Activated CD4-positive, alpha-beta T cell treated with anti-CD3 and anti-CD28 coated beads, Interleukin-2, amount 50 U/mL, for 48 hours (primary cell): Measurements from ENCODE around the gene SIGLEC10.
"Not testable (repeated sequence)": the region's sequence is repeated elsewhere in the genome, so short reads cannot be mapped to it uniquely, and the experiment has no call there.

Experiments
- DNase-seq, 2 experiments: peaks; one replicate each; pipeline ENCODE4 v3.0.0-alpha.2; 2020

Gene SIGLEC10, protein sequence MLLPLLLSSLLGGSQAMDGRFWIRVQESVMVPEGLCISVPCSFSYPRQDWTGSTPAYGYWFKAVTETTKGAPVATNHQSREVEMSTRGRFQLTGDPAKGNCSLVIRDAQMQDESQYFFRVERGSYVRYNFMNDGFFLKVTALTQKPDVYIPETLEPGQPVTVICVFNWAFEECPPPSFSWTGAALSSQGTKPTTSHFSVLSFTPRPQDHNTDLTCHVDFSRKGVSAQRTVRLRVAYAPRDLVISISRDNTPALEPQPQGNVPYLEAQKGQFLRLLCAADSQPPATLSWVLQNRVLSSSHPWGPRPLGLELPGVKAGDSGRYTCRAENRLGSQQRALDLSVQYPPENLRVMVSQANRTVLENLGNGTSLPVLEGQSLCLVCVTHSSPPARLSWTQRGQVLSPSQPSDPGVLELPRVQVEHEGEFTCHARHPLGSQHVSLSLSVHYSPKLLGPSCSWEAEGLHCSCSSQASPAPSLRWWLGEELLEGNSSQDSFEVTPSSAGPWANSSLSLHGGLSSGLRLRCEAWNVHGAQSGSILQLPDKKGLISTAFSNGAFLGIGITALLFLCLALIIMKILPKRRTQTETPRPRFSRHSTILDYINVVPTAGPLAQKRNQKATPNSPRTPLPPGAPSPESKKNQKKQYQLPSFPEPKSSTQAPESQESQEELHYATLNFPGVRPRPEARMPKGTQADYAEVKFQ

DNA sequence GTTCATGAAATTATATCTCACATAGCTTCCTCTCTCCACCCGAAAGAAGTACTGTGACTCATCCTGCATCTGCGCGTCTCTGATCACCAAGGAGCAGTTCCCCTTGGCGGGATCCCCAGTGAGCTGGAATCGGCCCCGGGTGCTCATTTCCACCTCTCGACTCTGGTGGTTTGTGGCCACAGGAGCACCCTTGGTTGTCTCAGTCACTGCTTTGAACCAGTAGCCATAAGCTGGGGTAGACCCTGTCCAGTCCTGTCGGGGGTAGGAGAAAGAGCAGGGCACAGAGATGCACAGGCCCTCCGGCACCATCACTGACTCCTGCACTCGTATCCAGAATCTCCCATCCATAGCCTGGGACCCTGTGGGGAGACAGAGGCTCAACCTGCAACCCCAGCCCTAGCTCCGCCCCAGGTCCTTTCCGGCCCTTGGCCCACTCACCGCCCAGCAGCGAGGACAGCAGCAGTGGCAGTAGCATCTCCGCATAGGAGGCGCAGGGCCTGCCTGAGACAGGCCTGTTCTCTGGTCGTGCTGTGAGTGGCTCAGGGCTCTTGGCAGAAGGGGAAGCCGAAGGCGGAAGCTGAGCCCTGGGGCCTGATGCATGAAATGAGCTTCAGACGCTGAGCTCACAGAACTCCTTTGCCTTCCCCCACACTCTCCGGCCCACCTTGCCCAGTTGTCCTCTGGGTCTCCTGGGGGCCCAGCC is at the start of gene SIGLEC10:
SIGLEC10 (minus strand) TSS at position 536 of the 703 bp plus-strand sequence; CDS start at position 475, 61 bp downstream.
- peak; percentile 56 to 73 for DNase-seq

DNA sequence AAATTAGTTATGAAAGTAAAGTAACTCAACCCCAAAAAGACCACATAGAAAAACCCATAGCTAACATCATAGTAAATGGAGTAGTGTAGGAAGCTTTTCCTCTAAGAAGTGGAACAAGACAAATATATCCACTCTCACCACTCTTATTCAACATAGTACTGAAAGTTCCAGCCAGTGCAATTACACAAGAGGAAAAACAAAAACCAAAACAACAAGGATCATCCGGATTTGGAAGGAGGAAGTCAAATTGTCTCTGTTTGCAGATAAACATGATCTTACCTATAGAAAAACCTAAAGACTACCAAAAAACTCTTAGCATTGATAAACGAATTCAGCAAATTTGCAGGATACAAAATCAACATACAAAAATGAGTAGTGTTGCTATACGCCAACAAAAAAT is 49.3 kb upstream of the SIGLEC10 start:
- DNase-seq: no peak

DNA sequence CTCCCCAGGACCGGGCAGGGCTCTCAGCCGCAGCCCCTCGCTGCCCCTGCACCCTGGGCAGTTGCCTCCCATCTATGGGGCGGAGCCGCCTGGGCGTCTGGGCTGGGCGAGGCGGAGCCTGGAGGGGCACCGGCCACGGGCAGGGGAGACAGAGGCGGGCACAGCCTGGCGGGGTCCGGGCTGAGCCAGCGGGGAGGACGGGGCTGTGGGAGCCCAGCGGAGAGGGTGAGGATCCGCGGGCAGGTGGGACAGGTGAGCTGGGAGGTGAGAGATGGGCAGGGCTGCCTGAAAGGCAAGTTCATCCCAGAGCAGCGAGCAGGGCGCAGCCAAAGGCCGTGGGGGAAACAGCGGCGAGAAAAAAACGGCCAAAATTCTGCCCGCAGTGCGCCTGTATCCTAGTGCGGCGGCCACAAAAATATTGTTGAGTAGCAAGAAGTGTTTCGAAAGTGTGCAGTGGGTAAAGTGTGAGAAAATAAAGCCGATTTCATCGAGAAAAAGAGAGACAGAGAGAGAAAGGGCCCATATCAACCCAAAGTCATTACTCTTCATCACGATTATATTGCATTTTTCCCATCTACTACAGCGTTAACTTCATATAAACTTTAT is 46.6 kb upstream of the SIGLEC10 start:
- not testable (repeated sequence) for DNase-seq

DNA sequence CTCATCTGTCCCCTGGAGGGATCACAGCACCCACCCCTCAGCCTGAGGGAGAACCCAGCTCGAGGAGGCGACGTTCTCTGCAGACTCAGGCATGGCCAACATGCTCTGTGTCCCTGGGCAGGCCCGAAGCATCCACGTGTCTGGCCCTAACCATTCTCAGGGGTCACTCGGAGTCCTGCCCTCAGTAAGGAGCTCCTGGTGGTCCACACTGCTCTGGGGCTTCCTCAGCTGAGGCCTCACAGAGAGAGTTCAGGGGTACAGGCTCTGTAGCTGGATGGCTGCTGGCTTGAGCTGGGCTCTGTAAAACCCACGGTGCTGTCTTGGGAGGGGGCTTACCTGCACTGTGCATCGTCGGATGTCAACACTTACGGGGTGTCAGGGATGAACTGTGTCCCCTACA is 45.2 kb upstream of the SIGLEC10 start:
- no peak for DNase-seq

DNA sequence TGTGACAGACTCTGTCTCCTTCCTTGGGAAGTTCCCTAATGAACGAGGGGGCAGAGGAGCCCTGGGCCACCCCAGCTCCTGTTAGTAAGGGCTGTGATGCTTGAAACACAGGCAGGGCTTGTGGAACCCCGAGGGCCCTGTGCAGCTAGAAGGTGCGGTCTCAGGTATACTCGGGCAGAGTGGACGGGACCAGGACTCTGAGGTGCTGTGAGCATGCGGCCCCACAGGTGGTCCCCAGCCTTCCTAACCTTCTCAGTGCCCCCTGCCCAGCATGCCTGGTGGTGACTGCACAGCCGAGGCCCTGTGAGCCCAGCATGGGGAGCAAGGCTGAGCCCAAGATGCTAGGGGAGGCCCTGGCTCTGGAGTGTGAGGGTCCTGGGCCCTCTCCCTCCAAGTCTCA is 44.8 kb upstream of the SIGLEC10 start:
- no peak for DNase-seq

DNA sequence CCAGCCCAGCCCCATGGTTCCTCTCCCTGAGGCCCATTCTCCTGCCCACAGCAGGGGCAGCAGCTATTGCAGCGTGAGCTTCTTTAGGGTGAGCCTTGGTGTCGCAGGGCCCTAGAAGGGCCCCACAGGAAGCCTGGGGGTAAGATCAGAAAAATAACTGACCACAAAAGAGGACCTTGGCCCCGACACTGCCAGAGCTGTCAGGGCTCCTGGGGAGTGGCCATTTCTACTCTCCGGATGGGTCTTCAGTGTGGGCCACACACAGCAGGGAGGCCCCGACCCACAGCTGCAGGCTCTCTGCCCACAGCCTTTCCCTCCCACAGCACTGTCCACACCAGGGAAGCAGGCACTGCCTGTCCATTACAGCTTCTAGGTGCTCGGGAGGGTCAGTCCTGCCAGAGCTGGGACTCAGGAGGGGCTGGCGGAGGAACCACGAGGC is 44.3 kb upstream of the SIGLEC10 start:
- no peak for DNase-seq

DNA sequence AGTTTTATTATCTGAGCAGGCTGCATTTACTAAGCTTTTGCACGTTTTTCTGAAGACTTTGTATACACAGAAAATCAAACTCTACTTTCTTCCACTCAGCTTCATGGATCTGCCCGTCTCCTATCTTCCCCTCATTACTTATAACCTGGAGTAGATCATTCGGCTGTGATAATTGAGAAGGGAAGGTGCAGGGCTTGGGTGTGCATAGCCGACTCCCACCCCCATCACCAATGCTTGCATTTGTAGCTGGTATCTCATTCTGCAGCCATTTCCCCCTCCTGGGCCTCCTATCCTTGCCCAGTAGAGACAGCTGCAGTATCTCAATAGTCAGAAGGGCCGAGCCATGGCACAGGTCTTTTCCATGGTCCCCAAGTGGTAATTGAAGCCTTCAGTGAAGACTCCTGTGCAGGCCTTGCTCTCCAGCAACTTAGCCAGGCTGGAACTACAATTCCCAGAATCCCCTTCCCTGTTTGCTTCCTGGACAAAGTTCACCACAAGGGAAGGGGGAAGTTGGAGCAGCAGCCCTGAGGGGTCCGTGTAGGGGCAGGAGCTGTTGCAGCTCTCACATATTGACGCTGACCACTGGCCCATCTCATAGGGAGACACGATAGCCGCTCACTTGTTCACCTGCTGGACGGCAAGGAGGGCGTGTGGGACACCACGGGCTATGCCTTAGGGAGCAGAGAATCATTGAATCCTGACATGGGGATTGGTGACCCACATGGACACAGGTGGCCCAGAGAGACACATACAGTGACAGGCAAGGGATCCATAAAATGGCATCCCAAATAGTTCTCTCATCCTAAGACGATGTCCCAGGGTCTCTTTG is 42.9 kb upstream of the SIGLEC10 start:
- DNase-seq: no peak

DNA sequence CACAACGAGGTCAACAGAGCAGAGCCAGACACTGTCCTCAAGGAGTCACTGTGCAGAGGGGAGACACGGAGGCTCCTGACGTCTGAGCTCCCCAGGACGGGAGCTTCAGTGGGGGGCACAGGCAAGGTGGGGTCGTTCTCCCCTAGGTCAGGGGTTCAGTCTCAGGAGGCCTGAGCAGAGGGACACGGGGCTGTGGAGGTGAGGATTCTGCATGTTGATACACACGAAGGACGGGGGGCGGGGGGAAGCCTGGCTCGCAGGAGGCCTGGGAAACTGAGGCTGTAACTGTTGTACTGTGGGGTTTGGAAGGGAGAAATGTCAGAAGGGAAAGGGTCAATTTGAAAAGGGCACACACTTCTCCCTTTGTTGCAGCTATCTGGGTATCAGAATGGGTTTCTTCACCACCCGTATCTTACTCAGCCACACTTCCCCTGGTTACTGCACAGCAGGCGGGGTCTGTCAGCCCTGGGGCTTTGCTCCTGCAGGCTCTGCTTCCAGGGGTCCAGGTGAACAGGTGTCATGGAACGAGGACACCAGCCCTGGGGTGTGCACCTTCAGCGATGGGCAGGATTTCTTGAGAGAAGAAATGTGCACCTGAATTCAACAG is 41.6 kb upstream of the SIGLEC10 start:
- DNase-seq: no peak

DNA sequence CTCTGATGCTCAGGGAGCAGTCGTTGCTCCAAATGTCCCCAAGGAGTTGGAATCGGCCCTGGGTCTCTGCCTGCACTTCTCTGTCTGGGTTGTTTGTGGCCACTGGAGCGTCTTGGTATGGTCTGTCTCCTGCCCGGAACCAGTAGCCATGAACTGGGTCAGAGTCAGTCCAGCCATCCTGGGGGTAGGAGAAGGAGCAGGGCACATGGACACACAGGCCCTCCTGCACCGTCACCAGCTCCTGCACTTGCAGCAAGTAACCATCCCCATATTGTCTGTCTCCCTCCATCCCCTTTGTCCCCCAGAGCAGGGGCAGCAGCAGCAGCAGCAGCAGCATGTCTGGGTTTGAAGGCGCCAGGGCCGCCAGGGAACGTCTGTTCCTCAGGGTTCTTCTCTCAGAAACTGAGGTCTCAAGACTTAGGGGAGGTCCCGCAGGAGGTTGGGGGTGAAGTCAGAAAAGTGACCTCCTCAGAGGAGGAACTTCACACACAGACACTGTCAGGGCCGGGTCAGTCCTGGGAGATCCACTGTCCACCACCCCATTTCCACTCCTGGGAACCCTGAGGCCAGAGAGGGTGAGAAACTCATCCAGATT is 40.7 kb upstream of the SIGLEC10 start, which contains the start of gene SIGLEC8:
SIGLEC8 (minus strand) TSS at position 404 of the 595 bp plus-strand sequence; CDS start at position 337, 67 bp downstream.
- DNase-seq: no peak

DNA sequence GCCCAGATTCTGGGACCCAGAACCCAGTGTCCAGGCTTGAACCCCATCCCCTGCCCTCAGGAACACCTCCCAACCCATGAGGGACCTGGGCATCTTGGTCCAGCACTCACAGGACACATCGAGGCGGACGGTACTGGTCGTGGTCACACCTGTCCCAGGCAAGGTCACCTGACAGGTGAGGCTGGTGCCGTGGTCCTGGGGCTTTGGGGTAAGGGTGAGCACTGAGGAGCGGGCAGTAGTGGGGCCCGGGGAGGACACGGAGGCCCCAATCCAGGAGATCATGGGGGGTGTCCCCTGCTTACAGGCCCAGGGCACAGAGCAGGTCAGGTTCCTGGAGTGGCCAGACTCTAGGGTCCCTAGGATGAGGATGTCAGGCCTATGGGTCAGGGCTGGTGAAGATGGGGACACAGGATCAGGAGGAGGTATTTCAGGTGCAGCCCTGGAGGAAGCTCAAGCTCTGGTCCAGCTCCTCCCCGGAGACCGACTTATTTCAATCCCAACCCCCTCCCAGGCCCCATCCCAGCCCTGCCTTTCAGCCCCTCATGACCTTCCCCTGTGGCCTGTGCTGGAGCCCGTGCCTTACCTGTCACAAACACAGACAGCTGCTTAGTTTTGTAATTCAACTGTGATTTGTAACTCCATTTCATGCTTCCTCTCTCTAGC is 40.0 kb upstream of the SIGLEC10 start:
- DNase-seq: no peak

DNA sequence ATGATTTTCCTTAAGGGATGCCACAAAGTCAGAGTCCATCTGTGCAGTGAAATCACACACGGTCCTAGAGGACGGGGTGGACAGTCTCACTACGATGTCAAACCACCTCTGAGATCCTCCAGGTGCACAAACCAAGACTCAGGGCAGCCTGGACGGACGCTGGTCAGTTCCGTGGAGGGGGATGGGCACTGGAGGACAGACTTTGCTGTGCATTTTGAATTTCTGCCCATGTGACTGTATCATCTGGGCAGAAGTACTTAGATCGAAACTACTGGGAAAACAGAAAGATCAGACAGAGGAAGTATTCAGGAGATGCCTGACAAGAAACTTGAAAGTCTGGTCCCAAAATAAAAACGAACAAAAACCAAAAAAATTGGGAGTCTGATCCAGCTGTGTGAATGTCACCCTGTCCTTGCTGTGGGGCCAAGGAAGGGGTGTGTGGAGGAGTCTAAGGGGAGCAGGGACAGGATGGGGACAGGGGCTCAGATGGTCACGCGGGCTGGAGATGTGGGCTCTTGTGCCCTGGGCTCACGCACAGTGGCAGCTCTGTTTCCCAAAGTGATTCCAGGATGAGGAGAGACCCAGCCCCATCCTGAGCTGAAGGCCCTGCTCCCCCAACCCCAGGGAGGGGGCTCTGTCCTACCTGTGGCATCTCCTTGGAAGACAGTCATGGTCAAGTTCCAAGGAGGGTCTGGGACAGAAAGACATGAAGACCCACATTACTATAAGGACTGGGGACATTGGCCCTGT is 39.3 kb upstream of the SIGLEC10 start:
- no peak for DNase-seq

DNA sequence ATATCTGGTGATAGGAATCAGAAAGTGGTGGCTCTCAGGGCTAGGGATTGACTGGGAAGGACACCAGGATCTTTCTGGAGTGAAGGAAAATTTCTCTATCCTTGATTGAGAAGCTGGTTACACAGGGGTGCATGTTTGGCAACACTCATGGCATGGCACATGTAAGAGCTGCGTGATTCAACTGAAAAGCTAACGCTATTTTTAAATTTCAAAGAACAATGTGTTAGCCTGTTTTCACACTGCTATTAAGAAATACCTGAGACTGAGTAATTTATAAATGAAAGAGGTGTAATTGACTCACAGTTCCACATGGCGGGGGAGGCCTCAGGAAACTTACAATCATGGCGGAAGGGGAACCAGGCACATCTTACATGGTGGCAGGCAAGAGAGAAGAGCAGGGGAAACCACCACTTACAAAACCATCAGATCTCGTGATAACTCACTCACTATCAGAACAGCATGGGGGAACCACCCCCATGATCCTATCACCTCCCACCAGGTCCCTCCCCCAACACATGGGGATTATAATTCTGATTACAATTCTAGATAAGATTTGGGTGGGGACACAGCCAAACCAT is 33.4 kb upstream of the SIGLEC10 start:
- peak; percentile 37 to 53 for DNase-seq

DNA sequence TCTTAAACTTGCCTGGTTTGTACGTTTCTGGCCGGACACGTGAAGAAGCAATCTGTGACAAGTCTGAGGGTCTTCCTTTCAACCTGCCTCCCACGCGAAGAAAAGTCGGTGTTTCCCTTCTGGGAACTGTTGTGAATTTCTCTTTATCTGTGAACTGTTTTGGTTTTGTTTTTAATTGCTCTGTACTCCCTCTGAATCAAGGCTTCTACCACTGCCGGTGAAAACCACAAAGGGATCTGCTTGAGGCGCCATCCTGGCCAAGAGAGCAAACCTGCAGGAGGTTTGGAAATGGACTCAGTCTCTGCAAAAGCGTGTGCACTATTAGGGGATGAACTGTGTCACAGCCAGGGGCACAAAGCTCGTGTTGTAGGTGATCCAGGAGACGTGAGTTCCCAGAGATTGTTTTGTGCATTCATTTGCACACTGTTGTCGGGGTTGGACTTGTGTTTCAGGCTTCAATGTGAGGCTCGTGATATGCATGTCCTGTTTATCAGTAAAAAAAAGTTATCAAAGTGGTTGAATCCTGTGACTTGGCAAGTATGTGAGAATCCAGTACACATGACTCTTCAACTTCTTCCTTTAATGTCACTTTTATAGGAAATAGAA is 31.1 kb upstream of the SIGLEC10 start:
- peak; percentile 61 to 74 for DNase-seq

DNA sequence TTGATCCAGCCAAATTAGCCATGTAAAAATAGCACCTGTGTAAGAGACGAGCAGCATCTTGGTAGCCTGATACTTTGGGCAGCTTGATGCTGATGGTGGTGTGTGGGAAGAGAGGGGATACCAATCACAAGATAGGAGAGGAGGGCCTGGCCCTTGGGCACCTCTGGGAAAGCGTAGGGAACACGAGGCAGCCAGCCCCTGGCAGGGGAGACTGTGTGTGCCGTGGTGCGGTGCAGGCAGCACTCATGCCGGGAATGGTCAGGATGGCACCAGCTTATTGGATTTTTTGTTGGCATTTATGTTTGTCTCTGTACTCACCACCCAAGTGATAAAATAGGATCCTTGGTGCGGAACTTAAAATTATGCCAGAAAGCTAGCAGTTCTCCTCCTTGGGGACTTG is 30.6 kb upstream of the SIGLEC10 start:
- no peak for DNase-seq

DNA sequence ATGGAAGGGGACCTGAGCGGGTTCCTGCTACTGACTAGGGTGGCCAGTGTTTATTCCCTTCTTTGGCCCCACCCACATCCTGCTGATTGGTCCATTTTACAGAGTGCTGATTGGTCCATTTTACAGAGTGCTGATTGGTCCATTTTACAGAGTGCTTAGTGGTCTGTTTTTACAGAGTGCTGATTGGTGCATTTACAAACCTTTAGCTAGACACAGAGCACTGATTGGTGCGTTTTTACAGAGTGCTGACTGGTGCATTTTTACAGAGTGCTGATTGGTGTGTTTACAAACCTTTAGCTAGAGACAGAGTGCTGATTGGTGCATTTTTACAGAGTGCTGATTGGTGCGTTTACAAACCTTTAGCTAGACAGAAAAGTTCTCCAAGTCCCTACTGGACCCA is 30.1 kb upstream of the SIGLEC10 start:
- not testable (repeated sequence) for DNase-seq

DNA sequence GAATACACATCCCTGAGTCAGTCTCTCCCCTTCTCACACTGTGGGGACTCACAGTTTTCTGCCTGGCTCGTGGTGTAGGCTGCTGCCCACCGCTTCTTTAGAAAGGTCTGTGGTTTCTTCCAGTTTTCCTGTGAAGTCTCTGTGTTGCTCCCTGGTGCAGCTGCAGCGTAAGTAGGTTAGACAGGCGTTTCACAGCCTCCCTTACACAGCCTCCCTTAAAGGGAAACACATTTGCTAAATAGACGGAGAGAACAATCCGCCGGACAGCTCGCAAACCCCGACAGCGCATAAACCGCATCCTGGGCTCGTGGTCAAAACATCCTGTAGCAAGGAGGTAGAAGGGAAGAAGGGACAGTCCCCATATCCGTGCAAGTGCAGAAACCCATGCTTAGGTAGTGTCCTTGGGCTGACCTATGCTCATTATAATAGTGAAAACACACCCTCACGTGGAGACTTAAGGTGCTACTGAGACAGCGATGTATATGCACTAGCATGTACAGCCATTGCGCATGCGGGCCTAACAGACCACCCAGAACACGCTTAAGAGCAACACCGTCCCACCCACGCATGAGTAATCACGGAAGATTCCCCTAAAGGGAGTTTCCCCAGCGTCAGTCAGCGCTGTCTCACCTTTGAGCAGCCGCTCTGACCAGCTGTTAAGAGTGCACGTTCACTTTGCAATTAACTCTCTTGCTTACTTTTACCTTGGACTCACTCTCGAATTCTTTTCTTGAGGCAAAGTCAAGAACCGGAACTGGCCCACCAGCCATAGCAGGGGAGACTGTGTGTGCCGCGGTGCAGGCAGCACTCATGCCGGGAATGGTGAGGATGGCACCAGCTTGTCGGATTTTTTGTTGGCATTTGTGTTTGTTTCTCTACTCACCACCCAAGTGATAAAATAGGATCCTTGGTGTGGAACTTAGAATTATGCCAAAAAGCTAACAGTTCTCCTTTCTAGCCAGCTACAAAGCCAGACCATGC is 24.3 kb upstream of the SIGLEC10 start:
- peak; percentile 87 to 91 for DNase-seq

DNA sequence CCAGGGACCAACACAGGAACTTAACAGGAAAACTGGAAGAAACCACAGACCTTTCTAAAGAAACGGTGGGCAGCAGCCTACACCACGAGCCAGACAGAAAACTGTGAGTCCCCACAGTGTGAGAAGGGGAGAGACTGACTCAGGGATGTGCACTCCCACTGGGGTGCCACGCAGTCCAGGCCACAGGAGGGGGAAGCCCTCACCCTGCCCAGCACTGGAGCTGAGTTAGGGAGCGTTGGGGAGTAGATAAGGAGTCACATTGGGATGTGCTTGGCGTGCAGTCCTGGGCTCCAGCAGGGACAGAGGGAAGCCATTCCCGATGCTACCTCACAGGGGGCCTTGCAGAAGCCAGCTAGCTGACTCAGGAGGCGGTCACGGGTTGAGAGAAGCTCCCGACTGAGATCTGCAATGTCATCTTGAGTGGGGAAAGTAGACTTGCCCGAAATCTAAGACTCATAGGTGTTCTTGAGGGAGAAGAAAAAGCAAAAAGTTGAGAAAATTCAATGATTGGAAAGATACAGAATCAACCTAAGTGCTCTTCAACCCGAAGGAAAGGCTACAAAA is 23.5 kb upstream of the SIGLEC10 start:
- DNase-seq: peak; percentile 73 to 79
